ENCODE measurements around the gene DPEP1.

DNA sequence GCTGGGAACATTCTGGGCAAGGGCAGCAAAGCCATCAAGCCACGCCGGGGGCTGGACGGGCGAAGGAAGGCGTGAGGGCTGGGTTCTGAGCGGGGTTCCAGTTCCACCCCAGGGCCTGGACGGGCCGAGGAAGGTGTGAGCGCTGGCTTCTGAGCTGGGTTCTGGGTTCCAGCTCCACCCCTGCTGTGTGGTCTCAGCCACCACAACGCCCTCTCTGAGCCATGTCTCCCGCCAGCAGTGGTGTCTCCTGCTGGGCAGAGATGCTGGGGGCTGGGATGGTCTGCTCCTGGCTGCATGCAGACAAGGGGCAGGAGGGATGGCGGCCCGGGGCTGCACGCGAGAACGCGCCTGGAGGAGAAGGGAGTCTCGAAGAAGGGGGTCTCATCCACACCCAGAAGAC lies 41.8 kb upstream of the DPEP1 start:
- no peak for TF ChIP-seq EZH2 (IDR thresholded peaks at IDR 0.05; ENCODE audit: insufficient read depth, poor library complexity, severe bottlenecking)
- TF ChIP-seq EZH2phosphoT487 (IDR thresholded peaks at IDR 0.05; ENCODE audit: insufficient read depth, low read depth), result no peak
